Esophagus muscularis mucosa (tissue), 4 donors: ENCODE results near the gene AAK1. TPM values are rescaled to one million over a fixed set of nuclear protein-coding genes. Genes with fewer than 3 reads are reported as not detected.

Experiments
- DNase-seq: peaks from one replicate; pipeline ENCODE4 v3.0.0-alpha.2; 2017; ENCODE audit errors: extremely low spot score
- H3K27ac ChIP-seq, 4 donors: fragments of 200-600 bp; sonication (generic); replicated peaks in 1 of 4; 1 replicate in 3 of 4; 2 replicates in 1 of 4; pipeline ENCODE4 v1.5.1; 2016 to 2019; ENCODE audit warnings: mild to moderate bottlenecking in 1 of 4
- H3K27me3 ChIP-seq, 4 donors: fragments of 200-600 bp; sonication (generic); one replicate each; pipeline versions ENCODE4 v1.5.1 to v1.6.0; 2016 to 2019
- H3K36me3 ChIP-seq, 4 donors: fragments of 200-600 bp; sonication (generic); one replicate each; pipeline ENCODE4 v1.5.1; 2016 to 2019
- H3K4me1 ChIP-seq, 4 donors: fragments of 200-600 bp; sonication (generic); one replicate each; pipeline ENCODE4 v1.5.1; 2016 to 2019
- H3K4me3 ChIP-seq, 4 donors: fragments of 200-600 bp; sonication (generic); 1 replicate in 2 of 4; 2 replicates in 2 of 4; pipeline ENCODE4 v1.5.1; 2016 to 2019; ENCODE audit warnings: mild to moderate bottlenecking in 4 of 4, moderate library complexity in 1 of 4
- H3K9me3 ChIP-seq, 4 donors: fragments of 200-600 bp; sonication (generic); 1 replicate in 3 of 4; 2 replicates in 1 of 4; pipeline ENCODE4 v1.5.1; 2016 to 2019
- CTCF ChIP-seq, 3 experiments: fragments of 200-600 bp in 2 of 3; fragments of 450-650 bp in 1 of 3; sonication (generic) in 2 of 3; IDR thresholded peaks; one replicate each; pipeline ENCODE4 v1.5.1; 2017 to 2019; ENCODE audit warnings: antibody characterized with exemption in 3 of 3, mild to moderate bottlenecking in 2 of 3, moderate library complexity in 1 of 3
- EP300 ChIP-seq: sonication (generic); formaldehyde crosslinking; IDR thresholded peaks from one replicate; pipeline ENCODE4 v1.6.1; 2017; ENCODE audit warnings: antibody characterized with exemption
- POLR2A ChIP-seq: fragments of 450-650 bp; IDR thresholded peaks from one replicate; pipeline ENCODE4 v1.6.1; 2017; ENCODE audit warnings: antibody characterized with exemption, moderate library complexity, mild to moderate bottlenecking, low read depth
- POLR2AphosphoS5 ChIP-seq, 2 donors: sonication (generic); formaldehyde crosslinking; IDR thresholded peaks; one replicate each; pipeline ENCODE4 v1.6.1; 2017; ENCODE audit warnings: antibody characterized with exemption in 2 of 2
- WGBS: methylation state at CpG from one replicate; pipeline ENCODE4 v1.1.5; 2018; 5-methylcytosine and 5-hydroxymethylcytosine counted together
- intact Hi-C: fragments of 100-400 bp; cut with DNase I; formaldehyde crosslinking; loops from one replicate; pipeline ENCODE4 v1.15.1; 2023
- total RNA-seq, 4 donors: library from RNA; depleted of rRNA; stranded (reverse); fragments of >200 nt; gene quantifications; one replicate each; pipeline versions ENCODE4 v1.1.0 to v1.2.1, GENCODE V29; 2016

The AAK1 gene
- total RNA-seq, 4 donors from 2014 or later, result 27.8 to 53.2 (median 41.9) TPM

GRCh38 chr2:69438580-69438979, 205.0 kb downstream of the AAK1 start:
- H3K4me3 ChIP-seq, result no peak overlapping the region
- TF ChIP-seq CTCF (IDR thresholded peaks at IDR 0.05) (no peak), POLR2AphosphoS5 (IDR thresholded peaks at IDR 0.05) (no peak), EP300 (no peak), POLR2A (no peak)
- H3K36me3 ChIP-seq, result no peaks in the 10 kb centered on the region
- H3K9me3 ChIP-seq, result no peaks in the 10 kb centered on the region
- H3K4me1 ChIP-seq, result peaks cover 16 to 40% (median 30%) of the 10 kb centered on the region in 4 donors
- no peak for DNase-seq
- intact Hi-C loops, result loop anchor here (5.0 kb wide), 2 partner anchors 204 to 426 kb away; partner anchors contain the start of genes AAK1 and ANTXR1
- WGBS, result 96% methylated on average over 4 of the region's 6 CpGs
- H3K27ac ChIP-seq, result peak overlapping the region; percentile 90 to 97 (median 96)
- H3K27me3 ChIP-seq, result no peaks in the 10 kb centered on the region

GRCh38 chr2:69437751-69438154, 205.8 kb downstream of the AAK1 start:
- no peaks in the 10 kb centered on the region for H3K36me3 ChIP-seq
- intact Hi-C loops, result loop anchor here (5.0 kb wide), 2 partner anchors 205 to 425 kb away; partner anchors contain the start of genes AAK1 and ANTXR1
- no peaks in the 10 kb centered on the region for H3K27me3 ChIP-seq
- no peak for DNase-seq
- no peaks in the 10 kb centered on the region for H3K9me3 ChIP-seq
- peak overlapping the region; percentile 90 to 97 (median 96) for H3K27ac ChIP-seq
- TF ChIP-seq EP300 (no peak), POLR2AphosphoS5 (IDR thresholded peaks at IDR 0.05) (no peak), POLR2A (no peak), CTCF (IDR thresholded peaks at IDR 0.05) (no peak)
- WGBS, result 45% methylated on average over 7 of the region's 7 CpGs
- peak overlapping the region; percentile 74 to 98 (median 83) for H3K4me3 ChIP-seq
- peaks cover 16 to 49% (median 32%) of the 10 kb centered on the region in 4 donors for H3K4me1 ChIP-seq

GRCh38 chr2:69436938-69437750, 206.4 kb downstream of the AAK1 start, which contains the start of gene NFU1:
NFU1 (minus strand) TSS chr2:69437435; CDS start chr2:69437422, 13 bp downstream.
- H3K27me3 ChIP-seq, result no peaks in the 10 kb centered on the region
- WGBS, result 0% methylated on average over 25 of the region's 60 CpGs
- peak; percentile 98 for DNase-seq
- H3K4me3 ChIP-seq, result peak within 1 kb of the TSS; percentile 74 to 98 (median 83)
- H3K27ac ChIP-seq, result peak within 1 kb of the TSS; percentile 90 to 97 (median 96)
- intact Hi-C loops, result loop anchor here (5.0 kb wide), 2 partner anchors 205 to 425 kb away; partner anchors contain the start of genes AAK1 and ANTXR1
- peak; percentile 74 to 76 (median 74) for TF ChIP-seq CTCF (IDR thresholded peaks at IDR 0.05)
- peak; percentile 55 for TF ChIP-seq POLR2A
- peak; percentile 88 to 93 for TF ChIP-seq POLR2AphosphoS5 (IDR thresholded peaks at IDR 0.05)
- no peak for TF ChIP-seq EP300
- H3K36me3 ChIP-seq, result no peaks in the 10 kb centered on the region
- H3K9me3 ChIP-seq, result no peaks in the 10 kb centered on the region
- peaks cover 16 to 52% (median 36%) of the 10 kb centered on the region in 4 donors for H3K4me1 ChIP-seq

GRCh38 chr2:69436596-69436937, 207.0 kb downstream of the AAK1 start:
- H3K27ac ChIP-seq, result peak overlapping the region; percentile 90 to 97 (median 96)
- H3K9me3 ChIP-seq, result no peaks in the 10 kb centered on the region
- 7% methylated on average over 5 of the region's 5 CpGs for whole genome bisulfite sequencing
- H3K36me3 ChIP-seq, result peaks cover 0 to 2% (median 1%) of the 10 kb centered on the region in 4 donors
- TF ChIP-seq CTCF (IDR thresholded peaks at IDR 0.05) (peak in 1 of 3 experiments; percentile 6), EP300 (no peak)
- H3K27me3 ChIP-seq, result no peaks in the 10 kb centered on the region
- intact Hi-C loops, result loop anchor here (5.0 kb wide), 2 partner anchors 206 to 424 kb away; partner anchors contain the start of genes AAK1 and ANTXR1
- no peak for DNase-seq
- H3K4me3 ChIP-seq, result peak overlapping the region; percentile 74 to 98 (median 83)
- H3K4me1 ChIP-seq, result peaks cover 16 to 52% (median 36%) of the 10 kb centered on the region in 4 donors
